Activated CD8-positive, alpha-beta memory T cell treated with anti-CD3 and anti-CD28 coated beads for 4 hours (primary cell): ENCODE data around the gene DISP3.

Source experiments
- DNase-seq, 2 donors: peaks; one replicate each; pipeline ENCODE4 v3.0.0-alpha.2; 2020; ENCODE audit warnings: low read depth in 2 of 2

DISP3 gene, protein sequence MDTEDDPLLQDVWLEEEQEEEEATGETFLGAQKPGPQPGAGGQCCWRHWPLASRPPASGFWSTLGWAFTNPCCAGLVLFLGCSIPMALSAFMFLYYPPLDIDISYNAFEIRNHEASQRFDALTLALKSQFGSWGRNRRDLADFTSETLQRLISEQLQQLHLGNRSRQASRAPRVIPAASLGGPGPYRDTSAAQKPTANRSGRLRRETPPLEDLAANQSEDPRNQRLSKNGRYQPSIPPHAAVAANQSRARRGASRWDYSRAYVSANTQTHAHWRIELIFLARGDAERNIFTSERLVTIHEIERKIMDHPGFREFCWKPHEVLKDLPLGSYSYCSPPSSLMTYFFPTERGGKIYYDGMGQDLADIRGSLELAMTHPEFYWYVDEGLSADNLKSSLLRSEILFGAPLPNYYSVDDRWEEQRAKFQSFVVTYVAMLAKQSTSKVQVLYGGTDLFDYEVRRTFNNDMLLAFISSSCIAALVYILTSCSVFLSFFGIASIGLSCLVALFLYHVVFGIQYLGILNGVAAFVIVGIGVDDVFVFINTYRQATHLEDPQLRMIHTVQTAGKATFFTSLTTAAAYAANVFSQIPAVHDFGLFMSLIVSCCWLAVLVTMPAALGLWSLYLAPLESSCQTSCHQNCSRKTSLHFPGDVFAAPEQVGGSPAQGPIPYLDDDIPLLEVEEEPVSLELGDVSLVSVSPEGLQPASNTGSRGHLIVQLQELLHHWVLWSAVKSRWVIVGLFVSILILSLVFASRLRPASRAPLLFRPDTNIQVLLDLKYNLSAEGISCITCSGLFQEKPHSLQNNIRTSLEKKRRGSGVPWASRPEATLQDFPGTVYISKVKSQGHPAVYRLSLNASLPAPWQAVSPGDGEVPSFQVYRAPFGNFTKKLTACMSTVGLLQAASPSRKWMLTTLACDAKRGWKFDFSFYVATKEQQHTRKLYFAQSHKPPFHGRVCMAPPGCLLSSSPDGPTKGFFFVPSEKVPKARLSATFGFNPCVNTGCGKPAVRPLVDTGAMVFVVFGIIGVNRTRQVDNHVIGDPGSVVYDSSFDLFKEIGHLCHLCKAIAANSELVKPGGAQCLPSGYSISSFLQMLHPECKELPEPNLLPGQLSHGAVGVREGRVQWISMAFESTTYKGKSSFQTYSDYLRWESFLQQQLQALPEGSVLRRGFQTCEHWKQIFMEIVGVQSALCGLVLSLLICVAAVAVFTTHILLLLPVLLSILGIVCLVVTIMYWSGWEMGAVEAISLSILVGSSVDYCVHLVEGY (N-terminal part only)

DNA sequence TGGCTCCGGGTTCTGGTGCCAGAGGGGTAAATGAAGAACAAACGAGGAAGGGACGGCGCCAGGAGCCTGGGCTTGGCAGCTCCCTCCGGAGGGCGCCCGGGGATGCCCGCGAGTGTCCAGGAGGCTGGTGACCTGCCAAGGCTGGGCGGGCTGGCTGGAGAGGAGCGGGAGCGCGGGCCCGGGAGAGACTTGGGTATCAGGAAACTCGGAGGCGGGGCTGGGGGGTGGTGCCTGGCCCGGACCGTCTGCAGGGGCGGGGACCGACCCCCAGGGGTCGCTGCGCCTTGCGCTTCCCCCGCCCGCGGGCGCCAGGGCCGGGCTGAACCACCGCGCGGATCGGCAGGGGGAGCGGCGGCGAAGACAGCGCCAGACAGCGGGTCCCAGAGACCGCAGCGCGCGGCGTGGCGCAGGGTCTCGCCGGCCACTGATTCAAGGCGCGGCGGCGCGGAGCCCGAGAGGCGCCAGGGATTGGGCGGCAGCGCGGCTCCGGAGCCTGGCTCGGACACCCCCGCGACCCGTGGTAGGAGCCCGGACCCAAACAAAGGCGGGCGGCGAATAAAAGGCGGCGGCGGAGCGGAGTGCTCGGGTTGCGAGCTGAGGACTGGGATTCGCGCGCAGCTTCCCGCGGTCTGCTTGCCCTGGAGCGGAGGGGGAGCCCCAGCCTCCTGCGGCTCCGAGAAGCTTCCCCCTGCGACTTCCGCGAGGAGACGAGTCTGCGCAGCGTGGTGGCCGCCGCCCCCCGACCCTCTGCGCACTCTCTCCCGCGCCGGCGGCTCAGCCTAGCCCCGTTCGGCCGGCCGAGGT, at the start of gene DISP3:
Gene DISP3 (plus strand): TSS at position 585 of the 804 bp plus-strand sequence. CDS start 21,838 bp downstream, outside the sequence.
- DNase-seq: peak; percentile 35 to 40

DNA sequence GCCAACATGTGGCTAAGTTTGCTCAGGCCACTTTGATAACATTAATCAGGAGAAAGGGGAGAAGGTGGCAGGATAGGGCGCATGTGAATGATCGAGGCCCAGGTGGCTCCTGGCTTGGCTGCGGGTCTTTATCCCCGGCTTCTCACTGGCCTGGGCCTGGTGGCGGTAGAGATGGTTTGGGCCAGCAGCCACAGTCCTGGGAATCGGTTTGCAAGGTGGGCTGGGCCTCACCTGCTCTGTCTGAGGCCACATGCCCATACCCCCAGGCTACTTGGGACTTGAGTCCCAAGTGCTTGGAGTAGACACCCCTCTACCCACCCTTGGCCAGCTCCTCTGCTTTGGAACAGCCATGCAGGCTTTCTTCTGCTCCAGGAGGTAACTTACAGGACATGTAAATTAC, 49.7 kb upstream of the DISP3 start:
- DNase-seq: no peak

- DNase-seq: no peak
Observed at GRCh38 chr1:11429935-11430334, 49.0 kb upstream of the DISP3 start.

DNA sequence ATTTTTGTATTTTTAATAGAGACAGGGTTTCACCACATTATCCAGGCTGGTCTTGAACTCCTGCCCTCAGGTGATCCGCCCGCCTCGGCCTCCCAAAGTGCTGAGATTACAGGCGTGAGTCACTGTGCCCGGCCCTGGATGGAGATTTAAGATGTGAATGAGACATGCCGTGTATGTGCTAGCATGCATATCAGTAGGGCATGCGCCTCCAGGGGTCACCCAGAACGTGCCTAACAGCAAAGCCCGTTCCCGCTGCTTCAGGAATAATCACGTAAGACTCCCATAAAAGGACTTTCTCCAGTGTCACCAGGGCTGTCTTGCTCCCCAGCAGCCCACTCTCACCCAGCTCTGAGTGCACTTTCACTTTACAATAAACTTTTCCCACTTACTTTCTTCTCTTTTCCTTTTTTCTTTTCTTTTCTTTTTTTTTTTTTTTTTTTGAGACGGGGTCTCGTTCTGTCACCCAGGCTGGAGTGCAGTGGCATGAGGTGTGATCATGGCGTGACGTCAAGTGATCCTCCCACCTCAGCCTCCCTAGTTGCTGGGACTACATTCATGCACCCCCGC, 46.9 kb upstream of the DISP3 start:
- no peak for DNase-seq

DNA sequence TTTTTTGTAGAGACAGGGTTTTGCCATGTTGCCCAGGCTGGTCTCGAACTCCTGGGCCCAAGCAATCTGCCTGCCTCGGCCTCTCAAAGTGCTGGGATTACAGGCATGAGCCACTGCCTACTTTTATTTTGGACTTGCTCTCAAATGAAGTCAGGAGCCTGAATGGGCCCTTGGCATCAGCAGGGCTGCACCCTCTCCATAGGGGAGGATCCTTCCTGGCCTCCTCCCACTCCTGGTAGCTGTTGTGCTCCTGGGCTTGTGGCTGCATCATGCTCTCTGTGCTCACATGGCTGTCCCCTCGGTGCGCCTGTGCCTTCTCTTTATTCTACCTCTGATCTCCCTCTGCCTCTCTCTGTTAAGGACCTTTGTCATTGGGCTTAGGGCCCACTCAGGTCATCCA, 46.4 kb upstream of the DISP3 start:
- DNase-seq: no peak

GRCh38 chr1:11434501-11434900, 44.5 kb upstream of the DISP3 start:
- DNase-seq: no peak

- no peak for DNase-seq
Observed at GRCh38 chr1:11434926-11435325, 44.0 kb upstream of the DISP3 start.

- DNase-seq: no peak
Observed at GRCh38 chr1:11438996-11439395, 40.0 kb upstream of the DISP3 start.

DNA sequence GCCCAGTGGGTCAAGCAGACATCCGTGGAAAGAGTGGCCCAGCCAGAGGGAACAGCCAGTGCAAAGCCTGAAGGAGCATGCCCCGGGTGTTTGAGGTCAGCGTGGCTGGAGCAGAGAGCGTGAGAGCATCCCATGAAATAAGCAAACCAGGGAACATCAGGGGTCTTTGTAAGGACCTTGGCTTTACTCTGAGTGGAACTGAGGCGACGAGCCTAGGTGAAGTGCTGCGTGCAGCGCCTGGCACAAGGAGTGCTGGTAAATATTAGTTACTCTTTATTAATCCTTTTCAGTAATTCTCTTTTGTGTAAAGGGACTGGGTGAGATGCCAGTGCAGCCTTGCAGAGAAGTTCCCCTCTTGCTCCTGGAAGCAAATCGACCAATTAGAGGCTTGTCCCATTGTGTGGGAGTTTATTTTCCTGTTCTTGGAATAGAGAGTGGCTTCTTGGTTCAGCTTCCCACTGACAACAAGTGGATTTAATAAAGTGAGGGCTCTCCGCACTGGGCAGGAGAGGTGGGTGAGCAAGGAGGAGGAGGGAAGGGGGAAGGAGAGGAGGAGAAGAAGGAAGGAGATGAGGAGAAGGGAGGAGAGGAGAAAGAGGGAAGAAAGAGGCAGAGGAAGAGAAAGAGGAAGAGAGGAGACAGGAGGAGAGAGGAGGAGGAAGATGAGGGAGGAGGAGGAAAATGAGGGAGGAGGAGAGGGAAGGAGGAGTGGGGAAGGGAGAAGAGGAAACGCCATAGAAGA, 37.6 kb upstream of the DISP3 start:
- DNase-seq: no peak

DNA sequence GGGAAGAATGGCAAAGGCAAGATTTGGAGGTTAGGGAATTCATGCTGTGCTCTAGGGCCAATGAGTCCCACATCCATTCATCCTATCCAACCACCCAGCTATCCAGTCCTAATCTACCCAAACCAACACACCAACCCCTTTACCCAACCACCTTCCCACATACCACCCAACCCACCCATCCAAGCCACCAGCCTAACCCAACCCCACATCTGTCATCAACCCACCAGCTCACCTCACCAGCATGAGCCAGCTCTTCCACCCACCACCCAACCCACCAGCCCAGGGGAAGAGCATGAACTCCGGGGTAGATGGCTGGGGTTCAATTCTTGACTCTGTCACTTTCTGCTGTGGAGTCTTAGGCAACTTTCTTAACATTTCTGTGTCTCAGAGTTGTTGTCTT, 35.9 kb upstream of the DISP3 start:
- no peak for DNase-seq

DNA sequence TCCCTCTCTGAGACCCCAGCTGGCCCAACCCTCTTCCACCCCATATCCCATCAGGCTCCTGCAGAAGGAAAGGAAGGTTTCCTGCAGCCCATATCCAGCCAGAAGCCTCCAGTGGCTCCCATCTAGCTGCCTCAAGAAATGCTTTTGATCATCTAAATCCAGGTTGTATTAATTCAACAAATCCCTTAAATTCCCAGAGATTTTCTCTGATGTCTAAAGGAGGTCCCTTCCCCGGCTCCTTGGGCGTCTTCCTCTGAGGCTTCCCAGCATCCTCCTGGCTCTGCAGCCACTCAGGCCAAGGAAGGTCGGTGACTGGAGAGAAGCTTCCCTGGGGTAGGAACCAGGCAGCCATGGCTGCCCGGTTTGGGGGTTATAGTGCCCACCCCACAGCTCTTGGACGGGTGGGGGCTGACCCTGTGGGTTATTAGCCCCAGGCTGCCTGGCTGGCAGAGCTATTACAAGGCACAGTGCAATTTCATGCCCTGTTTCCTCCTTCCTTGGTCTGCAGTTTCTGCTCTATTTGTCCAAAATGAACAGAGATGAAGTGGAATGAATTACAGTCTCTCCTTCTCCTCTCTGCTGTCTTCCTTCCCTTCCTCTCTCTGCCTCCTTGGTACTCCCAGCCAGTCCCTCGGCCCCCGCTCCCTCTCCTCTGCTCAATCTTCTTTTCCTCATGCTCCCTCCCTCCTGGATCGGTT, 34.8 kb upstream of the DISP3 start:
- DNase-seq: no peak

- no peak for DNase-seq
Observed at GRCh38 chr1:11444907-11445306, 34.0 kb upstream of the DISP3 start.

- no peak for DNase-seq
Observed at GRCh38 chr1:11447903-11448302, 31.1 kb upstream of the DISP3 start.

DNA sequence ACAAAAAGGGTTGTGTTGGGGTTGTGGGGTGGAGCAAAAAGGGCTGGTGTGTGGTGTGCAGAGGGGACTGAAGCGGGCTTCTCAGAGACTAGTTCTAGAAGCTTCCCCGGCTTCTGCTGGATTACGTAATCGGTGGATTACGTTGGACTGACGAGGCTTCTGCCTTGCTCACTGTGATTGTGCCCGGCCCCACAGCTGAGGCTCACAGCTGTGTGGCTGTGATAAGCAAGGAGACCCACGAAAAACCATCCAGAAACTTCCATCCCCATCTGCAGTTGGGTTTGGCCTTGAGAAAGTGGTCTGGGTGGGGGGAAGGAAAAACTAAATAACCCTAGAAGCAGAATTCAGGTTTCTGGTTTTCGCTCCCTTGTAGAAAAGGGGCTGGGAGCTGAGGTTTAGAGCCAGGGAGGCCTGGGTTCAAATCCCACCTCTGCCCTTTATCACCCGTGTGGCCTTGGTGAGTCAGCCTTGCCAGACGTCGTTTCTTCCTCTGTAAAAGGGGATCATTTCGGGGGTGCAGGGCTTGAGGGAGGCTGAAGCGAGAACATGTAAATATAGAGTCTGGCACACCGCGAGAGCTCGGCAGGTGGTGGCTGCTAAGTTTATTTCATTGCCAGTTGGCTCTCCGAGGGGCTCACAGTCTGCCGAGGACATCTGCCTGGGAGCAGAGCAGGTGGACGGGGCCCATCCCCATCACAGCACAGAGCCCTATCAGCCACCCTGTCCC, 30.4 kb upstream of the DISP3 start:
- no peak for DNase-seq

DNA sequence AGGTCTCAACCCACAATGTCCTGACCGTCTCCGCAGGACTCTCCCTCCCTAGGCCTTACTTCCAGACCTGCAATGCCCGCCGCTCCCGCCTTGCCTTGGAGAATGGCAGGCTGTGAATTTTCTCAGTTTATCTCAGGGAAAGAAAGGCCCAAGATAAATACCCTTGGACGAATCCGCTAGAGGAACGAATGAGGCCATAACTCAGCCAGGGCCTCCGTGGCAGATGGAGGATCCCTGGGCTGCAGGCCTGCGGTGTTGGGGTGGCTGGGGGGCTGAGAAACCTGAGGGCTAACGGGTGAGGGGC, 29.9 kb upstream of the DISP3 start:
- no peak for DNase-seq

DNA sequence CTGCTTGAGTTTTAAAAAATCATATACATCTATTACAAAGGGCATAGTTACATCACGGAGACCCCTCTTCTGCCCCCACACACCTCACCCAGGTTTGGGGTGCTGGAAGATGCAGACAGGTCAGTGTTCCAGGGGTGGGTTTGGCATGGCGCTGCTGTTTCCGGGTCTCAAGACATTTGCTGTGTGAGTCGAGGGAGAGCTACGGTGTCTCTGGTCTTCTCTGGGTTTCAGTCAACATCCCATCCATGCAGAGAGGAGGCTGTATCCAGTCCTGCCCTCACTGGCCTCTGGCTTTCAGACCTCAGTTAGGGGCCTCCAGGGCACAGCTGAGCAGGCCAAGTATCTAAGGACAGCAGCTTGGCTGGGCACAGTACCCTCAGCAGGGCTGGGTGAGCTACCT, 28.6 kb upstream of the DISP3 start:
- no peak for DNase-seq

- no peak for DNase-seq
Observed at GRCh38 chr1:11453742-11454491, 25.0 kb upstream of the DISP3 start.

DNA sequence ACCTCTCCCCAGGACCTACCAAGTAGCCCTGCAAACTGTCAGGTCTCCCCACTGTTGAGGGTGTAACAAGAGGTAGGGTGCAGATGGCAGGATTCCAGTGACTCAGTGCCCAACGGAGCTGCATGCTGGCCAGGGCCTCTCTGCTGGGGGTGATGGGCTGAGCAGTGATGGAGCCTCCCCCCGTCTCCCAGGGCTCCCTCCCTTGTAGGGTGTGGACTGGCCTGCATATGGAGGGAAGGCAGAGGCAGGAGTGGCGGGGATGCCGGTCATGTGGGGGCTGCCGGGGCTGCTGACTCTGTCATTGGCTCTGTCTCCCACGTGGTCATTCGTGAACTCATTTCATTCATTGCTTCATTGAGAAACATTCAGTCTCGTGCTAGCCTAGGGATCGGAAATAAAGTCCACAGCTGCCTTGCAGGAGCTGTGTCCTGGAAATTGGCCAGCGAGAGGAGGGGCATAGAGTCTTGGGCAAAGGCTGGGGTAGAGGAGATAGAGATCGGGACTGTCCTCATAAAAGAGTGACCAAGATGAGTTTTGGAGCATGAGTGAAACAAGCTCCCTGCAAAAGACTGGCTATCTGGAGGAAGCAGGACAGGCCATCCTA, 22.9 kb upstream of the DISP3 start:
- DNase-seq: no peak
